H9 (cell line): ENCODE results near the gene ZNF665. TPM values are rescaled to one million over a fixed set of nuclear protein-coding genes. Genes with fewer than 3 reads are reported as not detected.

ENCODE experiments used
- DNase-seq: peaks from one replicate; pipeline ENCODE4 v3.0.0-alpha.2; 2017
- H2AFZ ChIP-seq: one replicate; pipeline ENCODE4 v1.6.1; 2013; ENCODE audit warnings: mild to moderate bottlenecking, low read length, control low read depth, moderate library complexity
- H2AK5ac ChIP-seq: 2 replicates; pipeline ENCODE4 v1.6.1; 2013; ENCODE audit warnings: low read length, control low read depth, mixed read lengths; ENCODE audit not compliant: insufficient read length
- H2BK120ac ChIP-seq: one replicate; pipeline ENCODE4 v1.6.1; 2013; ENCODE audit warnings: low read depth, mild to moderate bottlenecking, low read length, control low read depth, inconsistent platforms; ENCODE audit not compliant: poor library complexity, severe bottlenecking
- H2BK12ac ChIP-seq: 2 replicates; pipeline ENCODE4 v1.6.1; 2013; ENCODE audit warnings: low read length, control low read depth, mixed read lengths, low read depth; ENCODE audit not compliant: insufficient read length
- H2BK15ac ChIP-seq: 2 replicates; pipeline ENCODE4 v1.6.1; 2013; ENCODE audit warnings: low read depth, low read length, control low read depth
- H2BK20ac ChIP-seq: one replicate; pipeline ENCODE4 v1.6.1; 2013; ENCODE audit warnings: low read depth, mild to moderate bottlenecking, low read length, control low read depth, inconsistent platforms; ENCODE audit not compliant: poor library complexity, severe bottlenecking
- H2BK5ac ChIP-seq: 2 replicates; pipeline ENCODE4 v1.6.1; 2013; ENCODE audit warnings: low read length, control low read depth, mixed read lengths; ENCODE audit not compliant: insufficient read length
- H3K14ac ChIP-seq: 2 replicates; pipeline ENCODE4 v1.6.1; 2013; ENCODE audit warnings: low read length, control low read depth; ENCODE audit not compliant: insufficient read depth
- H3K18ac ChIP-seq: 2 replicates; pipeline ENCODE4 v1.6.1; 2013; ENCODE audit warnings: low read depth, mild to moderate bottlenecking, mixed read lengths, low read length, control low read depth; ENCODE audit not compliant: insufficient read length
- H3K23ac ChIP-seq: 2 replicates; pipeline ENCODE4 v1.6.1; 2013; ENCODE audit warnings: low read length, control low read depth, mixed read lengths, low read depth; ENCODE audit not compliant: insufficient read length
- H3K23me2 ChIP-seq: 2 replicates; pipeline ENCODE4 v1.6.1; 2013; ENCODE audit warnings: low read depth, mild to moderate bottlenecking, mixed read lengths, low read length, control low read depth; ENCODE audit not compliant: insufficient read length, poor library complexity, severe bottlenecking
- H3K27ac ChIP-seq: 2 replicates; pipeline ENCODE4 v1.5.1; 2013; ENCODE audit warnings: low read length, control low read depth, mixed read lengths, low read depth; ENCODE audit not compliant: insufficient read length
- H3K27me3 ChIP-seq: 2 replicates; pipeline ENCODE4 v1.6.1; 2013; ENCODE audit warnings: low read length, control low read depth, inconsistent platforms; ENCODE audit not compliant: insufficient read depth
- H3K4ac ChIP-seq: 2 replicates; pipeline ENCODE4 v1.6.1; 2013; ENCODE audit warnings: low read depth, mild to moderate bottlenecking, control low read depth, inconsistent platforms, low read length, moderate library complexity
- H3K4me1 ChIP-seq: 2 replicates; pipeline ENCODE4 v1.6.1; 2013; ENCODE audit warnings: low read length, control low read depth, inconsistent platforms; ENCODE audit not compliant: insufficient read depth
- H3K4me2 ChIP-seq: 2 replicates; pipeline ENCODE4 v1.6.1; 2013; ENCODE audit warnings: low read length, control low read depth, mixed read lengths; ENCODE audit not compliant: insufficient read length, insufficient read depth
- H3K56ac ChIP-seq: 2 replicates; pipeline ENCODE4 v1.6.1; 2013; ENCODE audit warnings: low read depth, mild to moderate bottlenecking, mixed read lengths, low read length, control low read depth; ENCODE audit not compliant: insufficient read length
- H3K79me1 ChIP-seq: 2 replicates; pipeline ENCODE4 v1.6.1; 2013; ENCODE audit warnings: low read depth, mild to moderate bottlenecking, moderate library complexity, low read length, control low read depth, inconsistent platforms; ENCODE audit not compliant: insufficient read depth, poor library complexity, severe bottlenecking
- H3K79me2 ChIP-seq: 2 replicates; pipeline ENCODE4 v1.6.1; 2013; ENCODE audit warnings: low read length, control low read depth, inconsistent platforms; ENCODE audit not compliant: insufficient read depth
- H3K9ac ChIP-seq: 2 replicates; pipeline ENCODE4 v1.6.1; 2013; ENCODE audit warnings: low read length, control low read depth, mixed read lengths; ENCODE audit not compliant: insufficient read length; ENCODE audit errors: extremely low read depth
- H3K9me3 ChIP-seq: one replicate; pipeline ENCODE4 v1.6.1; 2013; ENCODE audit warnings: low read depth, low read length, inconsistent platforms; ENCODE audit not compliant: control insufficient read depth
- H3T11ph ChIP-seq: one replicate; pipeline ENCODE4 v1.6.1; 2013; ENCODE audit warnings: mild to moderate bottlenecking, low read length, control low read depth, inconsistent platforms
- H4K20me1 ChIP-seq: one replicate; pipeline ENCODE4 v1.6.1; 2013; ENCODE audit not compliant: control insufficient read depth, insufficient read length, insufficient read depth
- H4K5ac ChIP-seq: 2 replicates; pipeline ENCODE4 v1.6.1; 2013; ENCODE audit warnings: low read depth, mild to moderate bottlenecking, mixed read lengths, low read length, control low read depth; ENCODE audit not compliant: insufficient read length
- H4K8ac ChIP-seq: replicated peaks from 2 replicates; pipeline ENCODE4 v1.6.1; 2013; ENCODE audit warnings: low read length, control low read depth, mixed read lengths, low read depth; ENCODE audit not compliant: insufficient read length
- H4K91ac ChIP-seq: 2 replicates; pipeline ENCODE4 v1.6.1; 2013; ENCODE audit warnings: low read depth, mild to moderate bottlenecking, moderate library complexity, mixed read lengths, low read length, control low read depth; ENCODE audit not compliant: insufficient read length
- H3K27ac Mint-ChIP-seq, 3 experiments: 2 replicates in 2 of 3; 3 replicates in 1 of 3; pipeline ENCODE4 v1.8.0; 2020 to 2021; ENCODE audit warnings: mixed read lengths in 3 of 3, mild to moderate bottlenecking in 1 of 3, moderate library complexity in 1 of 3
- H3K27me3 Mint-ChIP-seq: 2 replicates; pipeline ENCODE4 v1.8.0; 2021; ENCODE audit warnings: low read depth, mild to moderate bottlenecking, moderate library complexity, mixed read lengths
- H3K36me3 Mint-ChIP-seq, 3 experiments: 2 replicates in 2 of 3; 3 replicates in 1 of 3; pipeline ENCODE4 v1.8.0; 2020 to 2021; ENCODE audit warnings: low read depth in 3 of 3, mixed read lengths in 3 of 3; ENCODE audit not compliant: insufficient read depth in 1 of 3
- H3K4me1 Mint-ChIP-seq, 2 experiments: 2 replicates each; pipeline ENCODE4 v1.8.0; 2020; ENCODE audit warnings: mixed read lengths in 2 of 2
- H3K4me3 Mint-ChIP-seq, 2 experiments: 2 replicates in 1 of 2; 3 replicates in 1 of 2; pipeline ENCODE4 v1.8.0; 2020 to 2021; ENCODE audit warnings: mild to moderate bottlenecking in 2 of 2, mixed read lengths in 2 of 2, moderate library complexity in 1 of 2
- H3K9me3 Mint-ChIP-seq, 2 experiments: 2 replicates in 1 of 2; 3 replicates in 1 of 2; pipeline ENCODE4 v1.8.0; 2020; ENCODE audit warnings: mild to moderate bottlenecking in 2 of 2, mixed read lengths in 2 of 2, moderate library complexity in 1 of 2
- CTCF ChIP-seq: fragments of 200-600 bp; sonication (generic); conservative IDR thresholded peaks from 3 replicates; pipeline ENCODE4 v1.8.0; 2021; ENCODE audit warnings: antibody characterized with exemption, mild to moderate bottlenecking
- WGBS: extraction: QIAGEN DNeasy Blood & Tissue Kit; methylation state at CpG from one replicate; pipeline ENCODE4 v1.1.7; 2013; ENCODE audit warnings: missing lambda C conversion rate, low lambda C conversion rate, mixed read lengths; ENCODE audit not compliant: insufficient read length; ENCODE audit errors: extremely low coverage; 5-methylcytosine and 5-hydroxymethylcytosine counted together
- total RNA-seq: library from RNA; stranded (reverse); gene quantifications from 2 replicates; pipeline ENCODE4 v1.2.1, GENCODE V29; 2021

The ZNF665 gene
- total RNA-seq, 1 experiment from 2014 or later: 3.7 TPM

DNA sequence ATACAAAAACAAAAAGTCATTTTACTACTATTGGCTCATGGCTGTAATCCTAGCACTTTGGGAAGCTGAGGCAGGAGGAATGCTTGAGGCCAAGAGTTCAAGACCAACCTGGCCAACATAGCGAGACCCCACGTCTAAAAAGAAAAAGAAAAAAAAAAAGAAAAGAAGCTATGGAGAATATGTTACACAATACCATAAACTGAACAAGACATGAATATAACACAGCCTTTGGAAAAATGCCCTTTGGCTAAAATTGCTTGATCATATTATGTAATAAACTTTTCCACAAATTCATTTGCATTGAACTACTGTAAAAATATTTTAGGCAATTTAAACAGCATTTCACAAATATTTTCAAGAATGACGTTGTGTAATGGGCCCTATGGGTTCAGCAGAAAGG is 56.7 kb downstream of the ZNF665 start:
- Histone ChIP-seq H2BK15ac (no peak overlapping the region), H2AFZ (no peak overlapping the region), H3K9me3 (peaks cover 34% of the 10 kb centered on the region), H4K5ac (no peak overlapping the region), H2BK5ac (no peak overlapping the region), H2BK20ac (no peak overlapping the region), H2BK12ac (no peak overlapping the region), H4K91ac (no peak overlapping the region), H3K56ac (no peak overlapping the region), H3K79me2 (no peaks in the 10 kb centered on the region), H3K23ac (no peak overlapping the region), H3K4ac (no peak overlapping the region), H3T11ph (no peak overlapping the region), H3K27me3 (no peaks in the 10 kb centered on the region), H3K4me2 (no peak overlapping the region), H3K18ac (no peak overlapping the region), H2BK120ac (no peak overlapping the region), H4K20me1 (no peaks in the 10 kb centered on the region), H3K23me2 (peaks cover 11% of the 10 kb centered on the region), H4K8ac (no peak overlapping the region), H2AK5ac (no peak overlapping the region), H3K27ac (no peak overlapping the region), H3K9ac (no peak overlapping the region), H3K14ac (no peak overlapping the region), H3K4me1 (peaks cover 6% of the 10 kb centered on the region; the same call in 1 of the 2 replicates), H3K79me1 (no peaks in the 10 kb centered on the region)
- H3K36me3 Mint-ChIP-seq: peaks cover 24 to 33% (median 32%) of the 10 kb centered on the region in 3 experiments
- DNase-seq: no peak
- TF ChIP-seq CTCF: no peak
- H3K9me3 Mint-ChIP-seq: peaks cover 32 to 39% of the 10 kb centered on the region in 2 experiments
- H3K4me3 Mint-ChIP-seq: no peak overlapping the region
- WGBS: no CpG with 5 or more reads among the region's 3 CpGs
- H3K4me1 Mint-ChIP-seq: peaks cover 7 to 12% of the 10 kb centered on the region in 2 experiments
- H3K27ac Mint-ChIP-seq: no peak overlapping the region
- H3K27me3 Mint-ChIP-seq: peaks cover 17% of the 10 kb centered on the region
